Measurements from ENCODE around the gene IMP3. TPM values are rescaled to one million over a fixed set of nuclear protein-coding genes. Genes with fewer than 3 reads are reported as not detected.

Gene IMP3
- total and polyA plus RNA-seq, 7 donors = 55.4 to 117 (median 71.1) TPM

- Histone ChIP-seq H3K4me1 (peaks cover 0 to 7% (median 3%) of the 10 kb centered on the region in 4 donors), H3K4me3 (no peak overlapping the region), H3K36me3 (peaks cover 13 to 93% (median 23%) of the 10 kb centered on the region in 4 donors), H3K27ac (peak overlapping the region in 3 of 4 donors; percentile 60 to 70 (median 66)), H3K9me3 (no peaks in the 10 kb centered on the region), H3K27me3 (no peaks in the 10 kb centered on the region)
- DNase-seq = no peak
- no peak for TF ChIP-seq POLR2A (IDR thresholded peaks at IDR 0.05)
- no peak for TF ChIP-seq CTCF (IDR thresholded peaks at IDR 0.05)
- TF ChIP-seq POLR2AphosphoS5 (IDR thresholded peaks at IDR 0.05) = no peak
- 64 to 72% methylated on average over 2 of the region's 2 CpGs for WGBS, 2 donors
- intact Hi-C loops (cut with DNase I) = no loop called here
These were observed 40.6 kb downstream of the IMP3 start for GRCh38 chr15:75599401-75599800.

- TF ChIP-seq POLR2A (IDR thresholded peaks at IDR 0.05) = no peak
- no peak for TF ChIP-seq EP300 (IDR thresholded peaks at IDR 0.05)
- no peak for TF ChIP-seq POLR2AphosphoS5 (IDR thresholded peaks at IDR 0.05)
- no peak for TF ChIP-seq CTCF (IDR thresholded peaks at IDR 0.05)
- H3K4me1 ChIP-seq = peaks cover 0 to 7% (median 3%) of the 10 kb centered on the region in 4 donors
- no peaks in the 10 kb centered on the region for H3K9me3 ChIP-seq
- no peaks in the 10 kb centered on the region for H3K27me3 ChIP-seq
- H3K27ac ChIP-seq = peak overlapping the region in 2 of 4 donors; percentile 66 to 70
- WGBS, 2 donors = 95 to 97% methylated on average over 4 of the region's 4 CpGs
- intact Hi-C loops (cut with DNase I) = no loop called here
- peaks cover 13 to 93% (median 23%) of the 10 kb centered on the region in 4 donors for H3K36me3 ChIP-seq
- H3K4me3 ChIP-seq = no peak overlapping the region
- no peak for DNase-seq
These were observed 41.7 kb downstream of the IMP3 start for GRCh38 chr15:75598361-75598760.

- H3K27ac ChIP-seq = no peak overlapping the region
- intact Hi-C loops (cut with DNase I) = no loop called here
- H3K4me3 ChIP-seq = no peak overlapping the region
- H3K27me3 ChIP-seq = no peaks in the 10 kb centered on the region
- peaks cover 0 to 7% (median 3%) of the 10 kb centered on the region in 4 donors for H3K4me1 ChIP-seq
- H3K36me3 ChIP-seq = peaks cover 13 to 90% (median 23%) of the 10 kb centered on the region in 4 donors
- no peaks in the 10 kb centered on the region for H3K9me3 ChIP-seq
- TF ChIP-seq EP300 (IDR thresholded peaks at IDR 0.05) (no peak), CTCF (IDR thresholded peaks at IDR 0.05) (peak in 1 of 4 experiments; percentile 23)
- WGBS, 2 donors = 66 to 74% methylated on average over 3 of the region's 3 CpGs
- DNase-seq = no peak
These were observed 42.2 kb downstream of the IMP3 start for GRCh38 chr15:75597667-75598341.

- intact Hi-C loops (cut with DNase I) = no loop called here
- Histone ChIP-seq H3K36me3 (peaks cover 13 to 80% (median 23%) of the 10 kb centered on the region in 4 donors), H3K9me3 (no peaks in the 10 kb centered on the region), H3K4me1 (peaks cover 0 to 7% (median 3%) of the 10 kb centered on the region in 4 donors), H3K27me3 (no peaks in the 10 kb centered on the region), H3K27ac (no peak overlapping the region), H3K4me3 (no peak overlapping the region)
- TF ChIP-seq POLR2A (IDR thresholded peaks at IDR 0.05) (no peak), POLR2AphosphoS5 (IDR thresholded peaks at IDR 0.05) (no peak), EP300 (IDR thresholded peaks at IDR 0.05) (no peak), CTCF (IDR thresholded peaks at IDR 0.05) (no peak)
- WGBS, 2 donors = 96 to 98% methylated on average over 3 of the region's 3 CpGs
- DNase-seq = no peak
These were observed 43.2 kb downstream of the IMP3 start for GRCh38 chr15:75596703-75597345.

Data from sigmoid colon (tissue), 7 donors.